K562 (cell line): ENCODE results near the gene SMURF1. TPM values are rescaled to one million over a fixed set of nuclear protein-coding genes. Genes with fewer than 3 reads are reported as not detected.

Experiments
- ATAC-seq: fragments of 200-7000 bp; cut with Tn5 transposase; 3 replicates; pipeline ENCODE4 v1.9.1; 2020; ENCODE audit warnings: moderate library complexity
- BruUV-seq: library from RNA; stranded (reverse); fragments of 400-500 nt; replicated peaks from 2 replicates; lab custom pipeline; 2021; lab: Mats Ljungman, UMichigan
- CTCF ChIA-PET: fragments of 300-600 bp; formaldehyde crosslinking; extraction: SDS; loops from one replicate; lab custom pipeline; 2021; ENCODE audit warnings: low intra/inter-chr PET ratio; lab: Yijun Ruan, JAX
- POLR2A ChIA-PET: fragments of 300-600, 350-650 bp; sonication (Branson Sonifier 250); formaldehyde crosslinking; extraction: SDS; loops from one replicate; lab custom pipeline; 2021; ENCODE audit warnings: antibody characterized with exemption, inconsistent platforms; lab: Yijun Ruan, JAX
- DNase-seq, 4 experiments: peaks; one replicate each; pipeline versions ENCODE4 v3.0.0 to v3.0.0-alpha.2; 2011 to 2018; ENCODE audit warnings: low spot score in 3 of 4, mixed read lengths in 3 of 4; ENCODE audit errors: extremely low read depth in 1 of 4
- FAIRE-seq: peaks from 2 replicates; lab custom pipeline; 2011; peaks lifted over from hg19 to GRCh38; lab: Jason Lieb, UNC
- H2AFZ ChIP-seq: 2 replicates; pipeline ENCODE4 v1.6.0; 2011; ENCODE audit warnings: low read depth, low read length, control low read depth, inconsistent platforms
- H3K27ac ChIP-seq: fragments of 200-600 bp; 3 replicates; pipeline ENCODE4 v1.8.0; 2011; ENCODE audit warnings: low read depth, mild to moderate bottlenecking, control low read depth, inconsistent platforms, low read length, moderate library complexity, mixed read lengths; ENCODE audit errors: extremely low read depth
- H3K27me3 ChIP-seq, 2 experiments: fragments of 300-600 bp in 1 of 2; 2 replicates in 1 of 2; 3 replicates in 1 of 2; pipeline versions ENCODE4 v1.6.0 to v1.8.0; 2011; ENCODE audit warnings: inconsistent platforms in 2 of 2, low read length in 2 of 2, mild to moderate bottlenecking in 1 of 2, mixed read lengths in 1 of 2, moderate library complexity in 1 of 2; ENCODE audit not compliant: control insufficient read depth in 2 of 2, insufficient read depth in 2 of 2
- H3K36me3 ChIP-seq: fragments of 300-600 bp; 3 replicates; pipeline ENCODE4 v1.8.0; 2011; ENCODE audit warnings: mild to moderate bottlenecking, low read length, inconsistent platforms; ENCODE audit not compliant: control insufficient read depth, insufficient read depth
- H3K4me1 ChIP-seq, 2 experiments: fragments of 200-600 bp in 1 of 2; replicated peaks in 1 of 2; 2 replicates in 1 of 2; 3 replicates in 1 of 2; pipeline versions ENCODE4 v1.5.1 to v1.8.0; 2011; ENCODE audit warnings: inconsistent platforms in 2 of 2, low read length in 2 of 2, mild to moderate bottlenecking in 1 of 2, mixed read lengths in 1 of 2, moderate library complexity in 1 of 2; ENCODE audit not compliant: control insufficient read depth in 2 of 2, insufficient read depth in 2 of 2
- H3K4me2 ChIP-seq: 2 replicates; pipeline ENCODE4 v1.6.1; 2011; ENCODE audit warnings: low read length, control low read depth, inconsistent platforms, mixed read lengths; ENCODE audit not compliant: insufficient read depth
- H3K4me3 ChIP-seq: fragments of 200-600 bp; sonication (generic), shearing (Covaris generic); 2 replicates; pipeline ENCODE4 v1.5.1; 2016; ENCODE audit warnings: control low read depth, inconsistent platforms
- H3K79me2 ChIP-seq: fragments of 200-600 bp; 3 replicates; pipeline ENCODE4 v1.8.0; 2011; ENCODE audit warnings: low read length, inconsistent platforms; ENCODE audit not compliant: control insufficient read depth, insufficient read depth
- H3K9ac ChIP-seq, 2 experiments: 2 replicates each; pipeline versions ENCODE4 v1.6.0 to v1.6.1; 2011; ENCODE audit warnings: low read depth in 2 of 2, low read length in 2 of 2, control low read depth in 1 of 2, inconsistent platforms in 1 of 2, mild to moderate bottlenecking in 1 of 2, mixed read lengths in 1 of 2; ENCODE audit not compliant: insufficient read depth in 1 of 2
- H3K9me1 ChIP-seq: one replicate; pipeline ENCODE4 v1.6.0; 2011; ENCODE audit warnings: inconsistent platforms, mild to moderate bottlenecking, low read length, moderate library complexity; ENCODE audit not compliant: control insufficient read depth, insufficient read depth
- H3K9me3 ChIP-seq: replicated peaks from 2 replicates; pipeline ENCODE4 v1.5.1; 2011; ENCODE audit warnings: low read depth, low read length, inconsistent platforms; ENCODE audit not compliant: control insufficient read depth, insufficient read depth
- H4K20me1 ChIP-seq: replicated peaks from 2 replicates; pipeline ENCODE4 v1.6.1; 2011; ENCODE audit warnings: low read length, inconsistent platforms, mixed read lengths; ENCODE audit not compliant: control insufficient read depth, insufficient read depth
- CAMTA2 ChIP-seq: fragments of 250-450 bp; sonication (Bioruptor Pico); conservative IDR thresholded peaks from 2 replicates; pipeline ENCODE4 v1.5.1; 2022
- ELK3 ChIP-seq: fragments of 450-650 bp; formaldehyde crosslinking; IDR thresholded peaks from 2 replicates; pipeline ENCODE4 v1.4.0; 2020; ENCODE audit warnings: mild to moderate bottlenecking
- ETS2 ChIP-seq: IDR thresholded peaks from 2 replicates; pipeline ENCODE4 v1.6.1; 2016; ENCODE audit warnings: borderline replicate concordance, missing genetic modification characterization, mild to moderate bottlenecking, moderate library complexity, missing compliant biosample characterization; ENCODE audit not compliant: poor library complexity, severe bottlenecking
- HDAC1 ChIP-seq, 2 experiments: fragments of 450-650 bp; IDR thresholded peaks; 2 replicates each; pipeline ENCODE4 v1.6.1; 2016 to 2017; ENCODE audit warnings: inconsistent platforms in 1 of 2, mild to moderate bottlenecking in 1 of 2, moderate library complexity in 1 of 2
- ID3 ChIP-seq, 2 experiments: fragments of 250-450 bp in 1 of 2; fragments of 450-650 bp in 1 of 2; sonication (Bioruptor Pico) in 1 of 2; IDR thresholded peaks; 2 replicates each; pipeline versions ENCODE4 v1.6.1 to v1.8.0; 2016 to 2021; ENCODE audit warnings: mild to moderate bottlenecking in 2 of 2, moderate library complexity in 2 of 2, missing compliant biosample characterization in 1 of 2, missing genetic modification characterization in 1 of 2
- IRF9 ChIP-seq: fragments of 450-650 bp; IDR thresholded peaks from 2 replicates; pipeline ENCODE4 v1.6.1; 2016; ENCODE audit warnings: missing biosample characterization, missing genetic modification characterization
- KLF1 ChIP-seq: fragments of 450-650 bp; IDR thresholded peaks from 2 replicates; pipeline ENCODE4 v1.6.1; 2016; ENCODE audit warnings: missing genetic modification characterization, missing compliant biosample characterization
- NCOA4 ChIP-seq: fragments of 450-650 bp; IDR thresholded peaks from 2 replicates; pipeline ENCODE4 v1.6.1; 2018; ENCODE audit warnings: mild to moderate bottlenecking; ENCODE audit not compliant: partially characterized antibody
- THRB ChIP-seq: fragments of 450-650 bp; formaldehyde crosslinking; conservative IDR thresholded peaks from 2 replicates; pipeline ENCODE4 v1.4.0; 2022; ENCODE audit warnings: mild to moderate bottlenecking, missing genetic modification characterization
- ZBTB26 ChIP-seq: fragments of 450-650 bp; formaldehyde crosslinking; IDR thresholded peaks from 2 replicates; pipeline ENCODE4 v1.4.0; 2022; ENCODE audit warnings: missing genetic modification characterization
- ZKSCAN8 ChIP-seq: fragments of 200-800 bp; sonication (Bioruptor generic); IDR thresholded peaks from 2 replicates; pipeline ENCODE4 v1.6.1; 2016; ENCODE audit warnings: missing genetic modification characterization, missing compliant biosample characterization
- ZNF143 ChIP-seq: sonication (generic); formaldehyde crosslinking; IDR thresholded peaks from 2 replicates; pipeline ENCODE4 v1.9.0; 2022; ENCODE audit warnings: mild to moderate bottlenecking, missing genetic modification reagents
- ZNF584 ChIP-seq: fragments of 200-800 bp; sonication (Bioruptor generic); IDR thresholded peaks from 2 replicates; pipeline ENCODE4 v1.6.1; 2016; ENCODE audit warnings: low read depth, mild to moderate bottlenecking, missing genetic modification characterization, missing compliant biosample characterization
- WGBS: fragments of 100-300 bp; shearing (Covaris generic); methylation state at CpG from one replicate; pipeline ENCODE4 v1.1.6; 2016; ENCODE audit warnings: low coverage, mixed read lengths; ENCODE audit not compliant: insufficient coverage; ENCODE audit errors: missing lambda C conversion rate; 5-methylcytosine and 5-hydroxymethylcytosine counted together
- in situ Hi-C: fragments of 300-500 bp; cut with MboI; formaldehyde crosslinking; loops from 4 replicates; pipeline ENCODE4 v1.15.0; 2018; ENCODE audit warnings: inconsistent platforms, mixed read lengths
- intact Hi-C: fragments of 100-400 bp; cut with micrococcal nuclease; formaldehyde crosslinking; loops from 2 replicates; pipeline ENCODE4 v1.14.2; 2022
- polyA plus RNA-seq, 8 experiments: library from polyadenylated mRNA; depleted of rRNA in 4 of 8; stranded (reverse) in 5 of 8; unstranded in 3 of 8; fragments of >200 nt; fragmentation: Nextera tagmentation in 2 of 8; fragmentation: Illumina TruSeq in 1 of 8; extraction: Ambion mirVana in 2 of 8; extraction: Trizol in 1 of 8; gene quantifications; 2 replicates each; pipeline versions ENCODE4 v1.2.1 to v1.2.3, GENCODE V29; 2011 to 2014; ENCODE audit warnings: inconsistent platforms in 1 of 8, missing spikeins in 1 of 8
- total RNA-seq, 7 experiments: library from RNA; depleted of rRNA in 6 of 7; stranded (reverse); fragments of >200 nt in 6 of 7; fragmentation: Illumina TruSeq in 2 of 7; extraction: Trizol in 2 of 7; gene quantifications; 2 replicates each; pipeline versions ENCODE4 v1.2.1 to v1.2.3, GENCODE V29; 2011 to 2021; ENCODE audit warnings: low replicate concordance in 1 of 7

SMURF1 gene
- total and polyA plus RNA-seq, 9 of the 15 experiments (the other 6 are each of a cell fraction or from before 2014, with no cell fraction given): 1.0 to 20.1 (median 12.6) TPM

GRCh38 chr7:99030457-99030856 lies 113.5 kb downstream of the SMURF1 start:
- 88% methylated on average over 6 of the region's 6 CpGs for WGBS
- DNase-seq (no peak), ATAC-seq (no peak), FAIRE-seq (no peak)
- in situ Hi-C loops: no loop called here
- Histone ChIP-seq H3K79me2 (no peaks in the 10 kb centered on the region), H3K9me3 (no peaks in the 10 kb centered on the region), H3K4me1 (no peaks in the 10 kb centered on the region; a peak in 1 of 5 replicates), H3K27ac (no peak overlapping the region), H4K20me1 (no peaks in the 10 kb centered on the region), H2AFZ (no peak overlapping the region), H3K9me1 (no peaks in the 10 kb centered on the region), H3K4me3 (no peak overlapping the region), H3K36me3 (peaks cover 76% of the 10 kb centered on the region; the same call in 2 of the 3 replicates), H3K9ac (no peak overlapping the region), H3K27me3 (no peaks in the 10 kb centered on the region), H3K4me2 (no peak overlapping the region)
- TF ChIP-seq NCOA4: no peak
- TF ChIP-seq ZNF584 (CRISPR knock-in tag): no peak
- no peak for TF ChIP-seq CAMTA2
- no peak for TF ChIP-seq ZKSCAN8 (CRISPR knock-in tag)
- no peak for TF ChIP-seq HDAC1 (IDR thresholded peaks at IDR 0.05)
- no peak for TF ChIP-seq ID3 (CRISPR knock-in tag; IDR thresholded peaks at IDR 0.05)
- no peak for TF ChIP-seq ID3 (tag; IDR thresholded peaks at IDR 0.05)
- TF ChIP-seq ELK3: no peak
- TF ChIP-seq IRF9 (tag): no peak
- TF ChIP-seq ETS2 (tag): no peak
- TF ChIP-seq ZNF143 (CRISPR knock-in tag): no peak
- no peak for TF ChIP-seq ZBTB26
- TF ChIP-seq KLF1 (tag): no peak
- no peak for TF ChIP-seq THRB
- no TSS peak for BruUV-seq
- ChIA-PET POLR2A (interaction anchor here (0.7 to 2.7 kb wide), 6 partner anchors 8 to 43 kb away, joined by 3 to 6 read pairs (median 4); no protein-coding TSS in a partner anchor), CTCF (no interaction called here)
- intact Hi-C loops: no loop called here
